CD4-positive, alpha-beta T cell (primary cell): ENCODE data around the gene ZNF440. TPM values are rescaled to one million over a fixed set of nuclear protein-coding genes. Genes with fewer than 3 reads are reported as not detected.

Experiments
- ATAC-seq: fragments of 200-7000 bp; cut with Tn5 transposase; one replicate; pipeline ENCODE4 v1.10.0; 2022; ENCODE audit warnings: mild to moderate bottlenecking; ENCODE audit not compliant: poor library complexity
- CTCF ChIA-PET: fragments of 350-600 bp; sonication (Branson Sonifier 250); formaldehyde crosslinking; loops from one replicate; lab custom pipeline; 2021; ENCODE audit warnings: antibody characterized with exemption, inconsistent platforms; lab: Charles Lee
- POLR2A ChIA-PET: fragments of 350-600 bp; sonication (Branson Sonifier 250); formaldehyde crosslinking; loops from one replicate; lab custom pipeline; 2021; ENCODE audit warnings: antibody characterized with exemption, inconsistent platforms; lab: Charles Lee
- DNase-seq, 14 experiments: peaks; one replicate each; pipeline ENCODE4 v3.0.0-alpha.2; 2013 to 2020; ENCODE audit warnings: mixed read lengths in 2 of 14
- H3K27ac ChIP-seq, 2 donors: one replicate each; pipeline versions ENCODE4 v1.5.1 to v1.7.0; 2013; ENCODE audit warnings: low read length in 2 of 2, low read depth in 1 of 2, mild to moderate bottlenecking in 1 of 2
- H3K27me3 ChIP-seq, 2 experiments: 1 replicate in 1 of 2; 2 replicates in 1 of 2; pipeline versions ENCODE4 v1.6.1 to v1.7.0; 2013; ENCODE audit warnings: low read length in 2 of 2, control low read depth in 1 of 2, mild to moderate bottlenecking in 1 of 2, moderate library complexity in 1 of 2; ENCODE audit not compliant: insufficient read depth in 2 of 2, control insufficient read depth in 1 of 2
- H3K36me3 ChIP-seq: one replicate; pipeline ENCODE4 v1.6.1; 2013; ENCODE audit warnings: low read length, control low read depth; ENCODE audit not compliant: insufficient read depth
- H3K4me1 ChIP-seq: one replicate; pipeline ENCODE4 v1.6.1; 2013; ENCODE audit warnings: low read length, control low read depth; ENCODE audit not compliant: insufficient read depth
- H3K4me3 ChIP-seq: one replicate; pipeline ENCODE4 v1.5.1; 2013; ENCODE audit warnings: mild to moderate bottlenecking, low read length, moderate library complexity
- H3K9me3 ChIP-seq, 2 experiments: 1 replicate in 1 of 2; 2 replicates in 1 of 2; pipeline versions ENCODE4 v1.6.1 to v1.7.0; 2013; ENCODE audit warnings: low read length in 2 of 2, mild to moderate bottlenecking in 2 of 2, control low read depth in 1 of 2, moderate library complexity in 1 of 2; ENCODE audit not compliant: control insufficient read depth in 1 of 2, insufficient read depth in 1 of 2
- H3K27ac Mint-ChIP-seq: one replicate; pipeline ENCODE4 v1.8.0; 2020; ENCODE audit warnings: mixed read lengths
- H3K27me3 Mint-ChIP-seq: one replicate; pipeline ENCODE4 v1.8.0; 2021; ENCODE audit warnings: mixed read lengths
- H3K36me3 Mint-ChIP-seq: one replicate; pipeline ENCODE4 v1.8.0; 2021; ENCODE audit warnings: low read depth, mixed read lengths
- H3K4me1 Mint-ChIP-seq: one replicate; pipeline ENCODE4 v1.8.0; 2021; ENCODE audit warnings: low read depth, mixed read lengths
- H3K4me3 Mint-ChIP-seq: one replicate; pipeline ENCODE4 v1.8.0; 2020; ENCODE audit warnings: mild to moderate bottlenecking, mixed read lengths
- H3K9me3 Mint-ChIP-seq: one replicate; pipeline ENCODE4 v1.8.0; 2020; ENCODE audit warnings: mixed read lengths
- intact Hi-C, 2 experiments: fragments of 100-400 bp; cut with DNase I in 1 of 2; cut with micrococcal nuclease in 1 of 2; formaldehyde crosslinking; loops; one replicate each; pipeline versions ENCODE4 v1.15.1 to v1.9.0; 2023 to 2025; cut with DNase I, micrococcal nuclease
- total RNA-seq, 174 experiments: library from RNA in 2 of 174; stranded (reverse) in 2 of 174; gene quantifications; one replicate each; pipeline ENCODE4 v1.2.3 and lab custom pipeline; 2021 to 2026
- TF ChIP-seq, protein P1 (sequence below): fragments of 200-600 bp; IDR thresholded peaks from one replicate; pipeline ENCODE4 v1.8.0; 2022; ENCODE audit warnings: antibody characterized with exemption, mild to moderate bottlenecking

The ZNF440 gene
- total RNA-seq, 2 experiments from 2014 or later, result 5.8 to 6.8 TPM

DNA sequence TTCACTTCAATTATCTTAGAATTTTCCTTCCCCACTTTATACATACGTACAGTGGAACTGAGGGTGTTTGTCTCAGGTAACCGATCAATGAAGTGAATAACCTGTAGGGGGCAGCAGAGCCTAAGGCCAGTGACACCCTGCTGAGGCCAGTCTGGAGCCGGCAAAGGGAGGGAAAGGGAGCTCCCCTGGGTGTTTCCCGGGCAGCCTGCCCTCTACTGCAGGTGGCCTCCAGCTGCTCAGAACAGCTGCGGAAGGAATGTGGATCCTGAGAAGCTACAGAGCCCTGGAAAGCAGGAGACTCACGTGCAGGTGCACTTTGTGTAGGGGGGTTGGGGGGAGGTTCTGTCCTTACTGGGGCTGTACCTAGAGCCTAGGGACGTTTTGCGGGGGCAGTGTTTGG, 16.6 kb upstream of the ZNF440 start:
- peak overlapping the region; percentile 93 for H3K4me3 Mint-ChIP-seq
- ChIA-PET POLR2A (interaction anchor here (0.7 to 2.3 kb wide), 12 partner anchors 10 to 643 kb away, joined by 3 to 15 read pairs (median 3); partner anchors contain the start of genes ZNF439, ZNF440, ZNF441 and ZNF443), CTCF (interaction anchor here (0.5 to 3.3 kb wide), 20 partner anchors 11 to 343 kb away, joined by 3 to 45 read pairs (median 5); partner anchors contain the start of genes ZNF20, ZNF440, ZNF700 and ZNF763)
- H3K4me1 Mint-ChIP-seq, result peaks cover 22% of the 10 kb centered on the region
- Histone ChIP-seq H3K36me3 (no peaks in the 10 kb centered on the region), H3K27me3 (no peaks in the 10 kb centered on the region), H3K9me3 (peaks cover 0 to 6% of the 10 kb centered on the region in 2 experiments), H3K4me1 (peaks cover 22% of the 10 kb centered on the region), H3K4me3 (peak overlapping the region; percentile 73), H3K27ac (no peak overlapping the region)
- intact Hi-C loops, result loop anchor here in 1 of 2 experiments (1.0 to 5.0 kb wide), 5 partner anchors 83 to 344 kb away; no protein-coding TSS in a partner anchor
- TF ChIP-seq, protein P1, sequence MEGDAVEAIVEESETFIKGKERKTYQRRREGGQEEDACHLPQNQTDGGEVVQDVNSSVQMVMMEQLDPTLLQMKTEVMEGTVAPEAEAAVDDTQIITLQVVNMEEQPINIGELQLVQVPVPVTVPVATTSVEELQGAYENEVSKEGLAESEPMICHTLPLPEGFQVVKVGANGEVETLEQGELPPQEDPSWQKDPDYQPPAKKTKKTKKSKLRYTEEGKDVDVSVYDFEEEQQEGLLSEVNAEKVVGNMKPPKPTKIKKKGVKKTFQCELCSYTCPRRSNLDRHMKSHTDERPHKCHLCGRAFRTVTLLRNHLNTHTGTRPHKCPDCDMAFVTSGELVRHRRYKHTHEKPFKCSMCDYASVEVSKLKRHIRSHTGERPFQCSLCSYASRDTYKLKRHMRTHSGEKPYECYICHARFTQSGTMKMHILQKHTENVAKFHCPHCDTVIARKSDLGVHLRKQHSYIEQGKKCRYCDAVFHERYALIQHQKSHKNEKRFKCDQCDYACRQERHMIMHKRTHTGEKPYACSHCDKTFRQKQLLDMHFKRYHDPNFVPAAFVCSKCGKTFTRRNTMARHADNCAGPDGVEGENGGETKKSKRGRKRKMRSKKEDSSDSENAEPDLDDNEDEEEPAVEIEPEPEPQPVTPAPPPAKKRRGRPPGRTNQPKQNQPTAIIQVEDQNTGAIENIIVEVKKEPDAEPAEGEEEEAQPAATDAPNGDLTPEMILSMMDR, result peak; percentile 90
- peaks cover 4% of the 10 kb centered on the region for H3K36me3 Mint-ChIP-seq
- H3K27ac Mint-ChIP-seq, result peak overlapping the region; percentile 79
- ATAC-seq, result peak; percentile 64
- H3K9me3 Mint-ChIP-seq, result peaks cover 2% of the 10 kb centered on the region
- peak; percentile 58 to 90 (median 70) for DNase-seq
- H3K27me3 Mint-ChIP-seq, result no peaks in the 10 kb centered on the region

DNA sequence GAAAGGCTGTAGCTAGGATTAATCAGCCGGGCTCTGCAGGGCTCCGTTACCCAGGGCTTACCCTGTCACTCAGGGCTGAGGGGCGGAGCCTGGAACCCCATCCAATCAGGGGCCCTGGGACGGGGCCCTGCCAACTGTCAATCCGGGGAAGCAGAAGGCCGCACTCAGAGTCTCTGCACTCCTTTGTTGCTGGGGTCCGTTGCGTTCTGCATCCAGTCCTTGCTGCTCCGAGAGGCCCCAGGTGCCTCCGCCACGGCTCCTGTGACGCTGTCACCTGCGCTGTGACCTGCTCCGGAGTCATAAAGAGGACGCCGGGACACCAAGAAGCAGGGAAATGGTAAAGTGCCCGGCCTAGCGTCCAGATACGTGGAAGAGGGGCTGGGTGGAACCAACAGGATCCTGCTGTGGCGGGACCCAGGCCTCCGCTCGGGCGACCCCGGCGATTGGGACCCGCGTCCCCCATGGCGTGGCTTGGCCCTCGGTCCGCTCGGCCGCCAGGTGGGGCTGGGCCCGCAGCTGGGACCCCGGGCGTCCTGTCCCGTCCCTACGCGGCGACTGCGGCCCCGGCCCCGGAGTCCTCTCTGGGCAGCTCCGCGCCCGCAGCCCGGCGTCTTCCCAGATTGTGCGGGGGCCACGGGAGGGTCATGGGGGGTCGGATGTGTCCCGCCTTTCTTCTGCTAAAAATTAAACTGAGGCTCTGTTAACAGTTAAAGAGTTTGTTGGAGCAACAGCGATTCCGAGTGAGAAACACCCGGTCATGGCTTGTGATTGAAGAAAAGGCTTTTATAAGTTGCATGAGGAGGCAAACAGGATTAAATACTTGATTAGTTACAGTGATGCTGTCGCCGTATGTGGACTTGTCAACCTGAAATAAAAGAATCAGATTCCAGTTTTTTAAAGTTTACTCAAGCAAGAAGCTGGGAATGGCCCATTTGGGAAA, 15.4 kb upstream of the ZNF440 start, which contains the start of gene ZNF491:
Gene ZNF491 (plus strand): TSS at position 133 of the 940 bp plus-strand sequence. CDS start 7,431 bp downstream, outside the sequence.
- Mint-ChIP-seq H3K9me3 (peaks cover 5% of the 10 kb centered on the region), H3K27ac (peak within 1 kb of the TSS; percentile 79), H3K4me1 (peaks cover 22% of the 10 kb centered on the region), H3K36me3 (peaks cover 10% of the 10 kb centered on the region), H3K27me3 (no peaks in the 10 kb centered on the region), H3K4me3 (peak within 1 kb of the TSS; percentile 93)
- intact Hi-C loops, result loop anchor here (1.0 to 5.0 kb wide), 5 partner anchors 14 to 343 kb away; partner anchors contain the start of gene ZNF700 (in 1 of the 2)
- no peaks in the 10 kb centered on the region for H3K27me3 ChIP-seq
- ATAC-seq (peak; percentile 98), DNase-seq (peak; percentile 64 to 91 (median 80))
- H3K27ac ChIP-seq, result peak within 1 kb of the TSS; percentile 17
- H3K9me3 ChIP-seq, result peaks cover 0 to 4% of the 10 kb centered on the region in 2 experiments
- TF ChIP-seq, protein P1, result no peak
- CTCF ChIA-PET, result interaction anchor here (1.0 to 3.3 kb wide), 10 partner anchors 14 to 342 kb away, joined by 3 to 45 read pairs (median 10); partner anchors contain the start of genes ZNF20, ZNF440, ZNF700 and ZNF763
- no peaks in the 10 kb centered on the region for H3K36me3 ChIP-seq
- H3K4me3 ChIP-seq, result peak within 1 kb of the TSS; percentile 73
- H3K4me1 ChIP-seq, result peaks cover 22% of the 10 kb centered on the region
- POLR2A ChIA-PET, result interaction anchor here (0.6 to 2.3 kb wide), 12 partner anchors 11 to 642 kb away, joined by 3 to 15 read pairs (median 5); partner anchors contain the start of genes ZNF439, ZNF440, ZNF441 and ZNF443

DNA sequence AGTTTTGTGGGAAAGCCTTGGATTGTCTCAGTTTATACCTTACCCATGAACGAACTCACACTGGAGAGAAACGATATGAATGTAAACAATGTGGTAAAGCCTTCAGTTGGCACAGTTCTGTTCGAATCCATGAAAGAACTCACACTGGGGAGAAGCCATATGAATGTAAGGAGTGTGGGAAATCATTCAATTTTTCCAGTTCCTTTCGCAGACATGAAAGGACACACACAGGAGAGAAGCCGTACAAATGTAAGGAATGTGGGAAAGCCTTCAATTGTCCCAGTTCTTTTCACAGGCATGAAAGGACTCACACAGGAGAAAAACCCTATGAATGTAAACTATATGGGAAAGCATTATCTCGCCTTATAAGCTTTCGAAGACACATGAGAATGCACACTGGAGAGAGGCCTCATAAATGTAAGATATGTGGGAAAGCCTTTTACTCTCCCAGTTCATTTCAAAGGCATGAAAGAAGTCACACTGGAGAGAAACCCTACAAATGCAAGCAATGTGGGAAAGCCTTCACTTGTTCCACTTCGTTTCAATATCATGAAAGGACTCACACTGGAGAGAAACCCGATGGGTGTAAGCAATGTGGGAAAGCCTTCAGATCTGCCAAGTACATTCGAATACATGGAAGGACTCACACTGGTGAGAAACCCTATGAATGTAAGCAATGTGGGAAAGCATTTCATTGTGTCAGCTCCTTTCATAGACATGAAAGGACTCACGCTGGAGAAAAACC, 7.5 kb upstream of the ZNF440 start:
- CTCF ChIA-PET, result no interaction called here
- Histone ChIP-seq H3K27ac (no peak overlapping the region), H3K9me3 (peaks cover 33 to 46% of the 10 kb centered on the region in 2 experiments), H3K27me3 (no peaks in the 10 kb centered on the region), H3K4me1 (no peaks in the 10 kb centered on the region), H3K36me3 (no peaks in the 10 kb centered on the region), H3K4me3 (no peak overlapping the region)
- DNase-seq, result no peak
- no peak overlapping the region for H3K27ac Mint-ChIP-seq
- H3K4me3 Mint-ChIP-seq, result no peak overlapping the region
- ATAC-seq, result no peak
- TF ChIP-seq, protein P1, result no peak
- no peaks in the 10 kb centered on the region for H3K27me3 Mint-ChIP-seq
- H3K36me3 Mint-ChIP-seq, result peaks cover 56% of the 10 kb centered on the region
- intact Hi-C loops, result no loop called here
- H3K4me1 Mint-ChIP-seq, result no peaks in the 10 kb centered on the region
- POLR2A ChIA-PET, result no interaction called here
- peaks cover 18% of the 10 kb centered on the region for H3K9me3 Mint-ChIP-seq
